ENCODE results near the gene KCNAB2.
A peak's percentile ranks its signal among the peaks of the same experiment; 100 is the strongest.

KCNAB2 gene

DNA sequence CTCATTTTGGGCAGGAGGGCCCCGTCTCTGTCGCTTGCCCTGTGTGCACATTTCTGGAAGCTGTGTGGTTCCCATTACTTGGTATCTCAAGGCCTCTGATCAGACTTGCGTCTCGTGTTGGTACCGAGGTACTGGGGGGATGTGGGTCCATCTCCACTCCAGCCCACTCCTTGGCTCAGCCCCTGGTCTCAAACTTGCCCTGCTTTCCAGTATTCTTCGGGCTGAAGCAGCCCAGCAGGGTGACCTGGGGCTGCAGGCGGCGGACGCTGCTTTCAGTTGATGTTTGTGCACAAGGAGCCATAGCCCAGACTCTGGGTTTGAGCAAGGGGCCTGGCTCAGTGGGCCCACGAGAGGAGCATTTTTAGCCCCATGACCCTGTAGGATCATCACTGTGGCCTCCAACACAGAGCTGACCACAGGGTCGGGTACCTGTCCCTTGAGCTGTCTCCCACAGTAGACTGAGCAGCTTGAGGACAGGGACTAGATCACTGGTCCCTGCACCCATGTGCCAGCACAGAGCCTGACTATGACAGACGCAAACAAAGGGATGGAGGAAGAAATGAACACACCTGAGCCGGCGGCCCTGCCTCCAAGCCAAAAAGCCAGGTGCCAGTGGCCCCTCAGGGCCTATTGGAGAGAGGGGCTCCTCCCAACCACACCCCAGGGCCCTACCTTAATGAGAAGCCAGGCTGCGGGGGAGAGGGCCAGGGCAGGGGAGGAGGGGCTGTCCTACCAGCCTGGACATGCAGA lies 87.6 kb downstream of the KCNAB2 start:
- no peak for DNase-seq

- DNase-seq: no peak
These were observed 88.5 kb downstream of the KCNAB2 start for GRCh38 chr1:6134206-6134605.

- DNase-seq: no peak
These were observed 89.2 kb downstream of the KCNAB2 start for GRCh38 chr1:6134741-6135510.

- no peak for DNase-seq
These were observed 91.0 kb downstream of the KCNAB2 start for GRCh38 chr1:6136516-6137220.

DNA sequence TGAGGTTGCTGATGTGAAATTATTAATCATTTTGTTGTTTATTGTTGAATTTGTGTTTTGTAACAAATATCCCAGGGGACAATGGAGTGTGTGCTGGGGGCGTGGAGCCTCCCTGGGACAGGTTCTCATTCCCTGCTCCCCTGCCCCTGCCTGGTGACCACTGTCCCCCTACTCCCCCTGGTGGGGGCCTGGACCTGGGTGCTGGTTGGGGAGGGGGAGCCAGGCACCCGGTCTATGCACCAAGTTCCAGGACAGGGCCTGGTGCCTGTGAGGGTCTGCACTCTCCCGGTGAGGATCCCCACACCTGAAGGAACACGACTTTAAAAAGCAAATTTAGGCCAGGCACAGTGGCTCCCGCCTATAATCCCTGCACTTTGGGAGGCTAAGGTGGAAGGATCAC lies 92.1 kb downstream of the KCNAB2 start:
- DNase-seq: no peak

- DNase-seq: no peak
These were observed 94.7 kb downstream of the KCNAB2 start for GRCh38 chr1:6140413-6140812.

DNA sequence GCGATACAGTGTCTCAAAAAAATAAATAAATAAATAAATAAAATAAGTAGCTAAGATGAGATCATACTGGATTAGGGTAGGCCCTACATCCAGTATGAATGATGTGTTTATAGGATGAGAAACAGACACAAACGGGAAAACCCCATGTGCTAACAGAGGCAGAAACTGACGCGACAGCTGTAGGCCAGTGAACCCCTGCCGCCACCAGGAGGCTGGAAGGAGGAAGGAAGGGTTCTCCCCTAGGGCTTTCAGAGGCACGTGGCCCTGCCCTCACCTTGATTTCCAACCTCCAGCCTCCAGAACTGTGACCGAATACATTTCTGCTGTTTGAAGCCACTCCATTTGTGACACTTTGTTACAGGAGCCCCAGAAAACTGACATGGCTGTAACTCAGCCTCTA lies 95.9 kb downstream of the KCNAB2 start:
- DNase-seq: no peak

- DNase-seq: no peak
These were observed 96.4 kb downstream of the KCNAB2 start for GRCh38 chr1:6142036-6142621.

- DNase-seq: no peak
These were observed 97.0 kb downstream of the KCNAB2 start for GRCh38 chr1:6142734-6143133.

DNA sequence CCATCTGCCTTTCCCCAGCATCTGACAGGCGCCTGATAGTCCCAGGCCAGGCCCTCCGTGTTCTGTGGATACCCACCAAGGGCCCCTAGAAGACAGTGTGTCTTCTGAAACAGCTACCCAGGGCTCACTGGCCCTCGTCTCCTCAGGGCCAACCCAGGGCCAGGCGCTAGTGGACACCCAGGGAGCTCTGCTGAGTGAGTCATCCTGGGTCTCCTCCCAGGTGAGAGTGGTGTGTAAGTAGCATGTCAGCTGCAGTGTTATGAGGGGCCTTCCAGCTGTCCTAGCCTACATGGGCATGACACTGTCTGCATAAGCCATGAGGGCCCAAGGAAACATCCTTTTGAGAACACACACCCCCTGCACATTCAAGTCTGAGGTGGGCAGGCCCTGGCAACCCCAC lies 97.7 kb downstream of the KCNAB2 start:
- no peak for DNase-seq

GRCh38 chr1:6144175-6144574 lies 98.5 kb downstream of the KCNAB2 start:
- no peak for DNase-seq

DNA sequence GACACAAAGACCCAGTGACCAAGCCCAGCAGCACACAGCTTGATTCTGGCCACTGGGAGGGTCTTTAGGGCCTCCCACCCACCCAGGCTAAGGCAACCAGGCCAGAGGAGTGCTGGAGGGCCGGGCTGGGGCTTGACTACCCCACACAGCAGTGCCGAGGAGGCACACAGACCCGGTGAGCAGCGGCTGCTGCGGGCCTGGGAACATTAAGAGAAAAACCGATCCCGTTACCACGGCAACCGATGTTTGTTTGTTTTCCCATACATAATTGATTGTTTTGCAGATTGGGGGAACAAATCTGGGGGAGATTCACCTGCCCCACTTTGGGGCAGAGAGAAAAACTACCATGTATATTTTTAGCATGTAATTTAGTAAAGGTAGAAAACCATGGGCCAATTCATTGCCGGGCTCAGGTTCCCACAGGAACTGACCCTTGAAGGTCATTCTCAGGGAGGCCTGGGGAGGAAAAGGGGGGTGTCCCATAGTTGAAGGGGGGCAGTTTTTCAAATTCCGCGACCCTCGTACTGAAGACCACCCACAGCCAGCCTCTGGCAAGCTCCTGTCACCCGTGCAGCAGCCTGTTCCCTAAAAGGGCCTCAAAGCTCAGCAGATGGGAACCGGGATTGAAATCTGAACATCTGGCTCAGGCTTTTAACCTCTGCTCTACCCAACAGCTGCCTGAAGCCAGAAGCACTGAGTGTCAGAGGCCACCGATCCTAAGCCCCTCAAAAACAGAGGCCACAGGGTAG lies 99.1 kb downstream of the KCNAB2 start:
- DNase-seq: peak; percentile 68

GRCh38 chr1:6145396-6145750 lies 99.7 kb downstream of the KCNAB2 start:
- DNase-seq: no peak

DNA sequence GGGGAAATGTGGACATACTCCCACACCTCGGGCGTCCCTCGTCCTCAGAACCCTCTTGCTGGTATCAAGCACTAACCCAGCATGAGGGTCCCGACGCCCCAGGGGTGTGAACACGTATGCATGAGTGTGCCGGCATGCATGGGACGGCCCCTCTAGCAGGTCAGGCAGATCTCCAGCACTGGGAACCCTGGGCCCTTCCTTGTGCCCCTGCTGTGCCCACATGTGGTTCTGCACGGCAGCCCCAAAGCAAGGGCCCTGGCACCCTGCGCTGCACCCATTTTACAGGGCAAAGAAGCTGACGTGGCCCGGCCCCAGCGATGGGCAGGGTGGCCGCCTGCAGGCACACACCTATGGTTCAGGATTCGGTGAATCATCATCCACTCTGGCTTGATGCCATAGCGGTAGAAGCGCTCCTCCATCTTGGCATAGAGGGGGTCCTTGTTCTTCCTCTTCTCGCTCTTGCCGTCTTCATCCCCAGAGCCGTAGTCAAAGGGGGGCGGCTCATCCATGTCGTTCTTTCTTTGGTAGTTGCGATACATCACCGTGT lies 100.2 kb downstream of the KCNAB2 start:
- no peak for DNase-seq

- DNase-seq: peak; percentile 77
These were observed 103.0 kb downstream of the KCNAB2 start for GRCh38 chr1:6148497-6149241.

DNA sequence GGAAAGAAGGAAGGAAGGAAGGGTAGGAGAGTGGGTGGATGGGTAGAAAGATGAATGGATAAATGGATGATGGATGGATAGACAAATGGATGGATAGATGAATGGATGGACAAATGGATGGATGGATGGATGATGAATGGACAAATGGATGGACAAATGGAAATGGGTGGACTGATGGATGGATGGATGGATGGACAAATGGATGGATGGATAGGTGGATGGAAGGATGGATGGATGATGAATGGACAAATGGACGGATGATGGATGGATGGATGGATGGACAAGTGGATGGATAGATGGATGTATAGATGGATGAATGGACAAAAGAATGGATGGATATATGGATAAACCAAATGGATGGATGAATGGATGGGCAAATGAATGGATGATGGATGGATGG lies 103.9 kb downstream of the KCNAB2 start:
- no peak for DNase-seq

- no peak for DNase-seq
These were observed 104.6 kb downstream of the KCNAB2 start for GRCh38 chr1:6150006-6150938.
